DOHH2 (cell line): Measurements from ENCODE around the gene SLC6A3.

Experiments
- H3F3A ChIP-seq: fragments of 200-600 bp; sonication (generic), shearing (Covaris generic); 2 replicates; pipeline ENCODE4 v1.6.0; 2016; ENCODE audit warnings: antibody characterized with exemption, mild to moderate bottlenecking; ENCODE audit not compliant: control insufficient read depth, insufficient read depth
- H3K27ac ChIP-seq: fragments of 200-600 bp; sonication (generic); 2 replicates; pipeline ENCODE4 v1.5.1; 2014; ENCODE audit warnings: low read depth, mild to moderate bottlenecking, low read length, moderate library complexity
- H3K27me3 ChIP-seq: fragments of 200-600 bp; sonication (generic); 2 replicates; pipeline ENCODE4 v1.6.1; 2014; ENCODE audit warnings: mild to moderate bottlenecking, low read length, mixed read lengths; ENCODE audit not compliant: control insufficient read depth
- H3K36me3 ChIP-seq: fragments of 200-600 bp; sonication (generic); 2 replicates; pipeline ENCODE4 v1.6.1; 2014; ENCODE audit warnings: mild to moderate bottlenecking, low read length, moderate library complexity, mixed read lengths; ENCODE audit not compliant: control insufficient read depth
- H3K4me1 ChIP-seq: fragments of 200-600 bp; sonication (generic); 2 replicates; pipeline ENCODE4 v1.6.1; 2014; ENCODE audit warnings: mild to moderate bottlenecking, low read length, mixed read lengths; ENCODE audit not compliant: control insufficient read depth
- H3K4me2 ChIP-seq: fragments of 200-600 bp; sonication (generic); 2 replicates; pipeline ENCODE4 v1.6.0; 2014; ENCODE audit warnings: mild to moderate bottlenecking, low read length, moderate library complexity
- H3K4me3 ChIP-seq: fragments of 200-600 bp; sonication (generic); 2 replicates; pipeline ENCODE4 v1.5.1; 2014; ENCODE audit warnings: mild to moderate bottlenecking, low read length, mixed read lengths
- H3K79me2 ChIP-seq: fragments of 200-600 bp; sonication (generic); 2 replicates; pipeline ENCODE4 v1.6.1; 2014; ENCODE audit warnings: mild to moderate bottlenecking, low read length, mixed read lengths; ENCODE audit not compliant: control insufficient read depth
- H3K9me2 ChIP-seq: fragments of 200-600 bp; sonication (generic); replicated peaks from 2 replicates; pipeline ENCODE4 v1.6.1; 2014; ENCODE audit warnings: mild to moderate bottlenecking, low read length, mixed read lengths; ENCODE audit not compliant: control insufficient read depth
- H3K9me3 ChIP-seq: fragments of 200-600 bp; sonication (generic); 2 replicates; pipeline ENCODE4 v1.6.1; 2014; ENCODE audit warnings: antibody characterized with exemption, low read length, mixed read lengths; ENCODE audit not compliant: control insufficient read depth, insufficient read depth
- H4K20me1 ChIP-seq: fragments of 200-600 bp; sonication (generic); 2 replicates; pipeline ENCODE4 v1.6.0; 2014; ENCODE audit warnings: low read depth, mild to moderate bottlenecking, antibody characterized with exemption, low read length, moderate library complexity; ENCODE audit not compliant: control insufficient read depth, insufficient read depth
- EZH2phosphoT487 ChIP-seq: fragments of 200-600 bp; sonication (generic); IDR thresholded peaks from 2 replicates; pipeline ENCODE4 v1.6.1; 2017; ENCODE audit warnings: borderline replicate concordance, mild to moderate bottlenecking, antibody characterized with exemption, low read length, moderate library complexity, mixed read lengths
- TF ChIP-seq, protein P1 (sequence below): fragments of 200-600 bp; sonication (generic); IDR thresholded peaks from one replicate; pipeline ENCODE4 v1.5.1; 2014; ENCODE audit warnings: antibody characterized with exemption, mild to moderate bottlenecking, low read depth, low read length; ENCODE audit not compliant: poor library complexity, severe bottlenecking

Gene SLC6A3

DNA sequence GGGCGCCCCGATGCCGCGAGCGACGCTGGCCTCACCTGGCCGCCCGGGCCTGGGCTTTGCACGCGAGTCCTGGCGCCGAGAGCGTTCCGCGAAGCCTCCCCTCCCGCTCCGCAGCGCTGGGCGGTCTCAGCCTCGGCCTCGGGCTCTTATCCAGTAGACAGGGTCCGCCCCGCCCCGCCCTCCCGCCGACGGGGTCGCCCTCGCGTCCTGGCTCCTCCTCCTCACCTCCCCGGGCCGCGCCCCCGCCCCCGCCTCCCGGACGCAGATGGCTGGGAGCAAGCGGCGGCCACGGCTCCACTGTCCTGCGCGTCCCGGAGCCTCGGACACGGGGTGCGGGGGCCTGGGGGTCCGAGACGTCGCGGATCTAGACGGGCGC, at the start of gene SLC6A3:
Gene SLC6A3 (minus strand): TSS at position 128 of the 376 bp plus-strand sequence. CDS start 2,243 bp downstream, outside the sequence.
- no peaks in the 10 kb centered on the region for H3K9me2 ChIP-seq
- no peaks in the 10 kb centered on the region for H3K79me2 ChIP-seq
- no peaks in the 10 kb centered on the region for H3K4me1 ChIP-seq
- no peaks in the 10 kb centered on the region for H4K20me1 ChIP-seq
- H3K4me3 ChIP-seq = no peak within 1 kb of the TSS
- H3K9me3 ChIP-seq = no peaks in the 10 kb centered on the region; the same call in 1 of the 2 replicates
- H3K27me3 ChIP-seq = no peaks in the 10 kb centered on the region
- H3F3A ChIP-seq = no peaks in the 10 kb centered on the region
- no peaks in the 10 kb centered on the region for H3K36me3 ChIP-seq
- TF ChIP-seq EZH2phosphoT487 = no peak
- TF ChIP-seq, protein P1, sequence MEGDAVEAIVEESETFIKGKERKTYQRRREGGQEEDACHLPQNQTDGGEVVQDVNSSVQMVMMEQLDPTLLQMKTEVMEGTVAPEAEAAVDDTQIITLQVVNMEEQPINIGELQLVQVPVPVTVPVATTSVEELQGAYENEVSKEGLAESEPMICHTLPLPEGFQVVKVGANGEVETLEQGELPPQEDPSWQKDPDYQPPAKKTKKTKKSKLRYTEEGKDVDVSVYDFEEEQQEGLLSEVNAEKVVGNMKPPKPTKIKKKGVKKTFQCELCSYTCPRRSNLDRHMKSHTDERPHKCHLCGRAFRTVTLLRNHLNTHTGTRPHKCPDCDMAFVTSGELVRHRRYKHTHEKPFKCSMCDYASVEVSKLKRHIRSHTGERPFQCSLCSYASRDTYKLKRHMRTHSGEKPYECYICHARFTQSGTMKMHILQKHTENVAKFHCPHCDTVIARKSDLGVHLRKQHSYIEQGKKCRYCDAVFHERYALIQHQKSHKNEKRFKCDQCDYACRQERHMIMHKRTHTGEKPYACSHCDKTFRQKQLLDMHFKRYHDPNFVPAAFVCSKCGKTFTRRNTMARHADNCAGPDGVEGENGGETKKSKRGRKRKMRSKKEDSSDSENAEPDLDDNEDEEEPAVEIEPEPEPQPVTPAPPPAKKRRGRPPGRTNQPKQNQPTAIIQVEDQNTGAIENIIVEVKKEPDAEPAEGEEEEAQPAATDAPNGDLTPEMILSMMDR = no peak
- H3K4me2 ChIP-seq = no peak within 1 kb of the TSS
- no peak within 1 kb of the TSS for H3K27ac ChIP-seq

DNA sequence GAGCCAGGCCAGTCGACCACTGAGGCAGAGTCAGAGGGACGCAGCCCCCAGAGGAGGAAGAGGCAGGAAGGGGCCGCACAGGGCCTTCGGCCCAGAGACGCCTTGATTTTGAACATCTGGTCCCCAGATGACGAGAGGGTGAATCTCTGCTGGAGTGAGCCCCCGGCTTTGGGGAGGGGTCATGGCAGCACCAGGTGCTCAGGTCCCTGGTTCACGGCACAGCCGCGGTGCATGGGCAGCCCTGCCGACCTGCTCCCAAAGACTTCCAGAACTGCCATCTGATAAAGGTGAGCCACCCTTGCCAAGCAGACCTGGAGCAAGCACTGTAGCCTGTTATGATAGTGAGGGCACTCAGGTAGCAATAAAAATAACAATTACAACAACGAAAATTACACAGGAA, 48.7 kb upstream of the SLC6A3 start:
- Histone ChIP-seq H3K4me3 (peak overlapping the region; percentile 66), H3K9me2 (no peaks in the 10 kb centered on the region), H3K79me2 (peaks cover 57% of the 10 kb centered on the region), H4K20me1 (no peaks in the 10 kb centered on the region), H3F3A (peaks cover 5% of the 10 kb centered on the region; the same call in 1 of the 2 replicates), H3K36me3 (peaks cover 89% of the 10 kb centered on the region), H3K4me1 (peaks cover 66% of the 10 kb centered on the region), H3K27me3 (no peaks in the 10 kb centered on the region), H3K27ac (peak overlapping the region; percentile 96), H3K4me2 (peak overlapping the region; percentile 89), H3K9me3 (no peaks in the 10 kb centered on the region)
- TF ChIP-seq, protein P1 = no peak
- TF ChIP-seq EZH2phosphoT487 = no peak

DNA sequence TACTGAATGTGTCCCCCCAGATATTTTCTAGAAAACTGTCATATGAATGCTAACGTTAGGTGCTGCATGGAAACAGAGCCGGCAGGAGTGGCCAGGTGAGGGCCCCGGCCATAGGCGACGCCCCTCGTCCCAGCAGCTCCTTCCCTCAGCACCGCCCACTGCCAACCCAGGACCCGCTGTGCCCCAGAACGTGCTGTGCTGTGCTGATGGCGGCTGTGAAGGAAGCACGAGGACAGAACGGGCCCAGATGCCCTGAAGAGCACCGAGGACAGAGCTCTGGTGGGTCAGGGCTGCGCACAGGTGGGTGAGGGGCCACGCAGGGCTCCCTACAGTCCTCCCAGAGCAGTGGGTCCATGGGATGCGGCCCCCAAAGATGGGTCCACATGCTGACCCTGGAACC, 48.2 kb upstream of the SLC6A3 start:
- Histone ChIP-seq H4K20me1 (no peaks in the 10 kb centered on the region), H3K27me3 (no peaks in the 10 kb centered on the region), H3K4me3 (peak overlapping the region; percentile 66), H3K79me2 (peaks cover 52% of the 10 kb centered on the region), H3K36me3 (peaks cover 89% of the 10 kb centered on the region), H3K9me3 (no peaks in the 10 kb centered on the region), H3F3A (peaks cover 5% of the 10 kb centered on the region; the same call in 1 of the 2 replicates), H3K27ac (no peak overlapping the region), H3K4me2 (peak overlapping the region; percentile 89), H3K4me1 (peaks cover 66% of the 10 kb centered on the region), H3K9me2 (no peaks in the 10 kb centered on the region)
- TF ChIP-seq EZH2phosphoT487 = no peak
- TF ChIP-seq, protein P1 = no peak
